GM21723 (cell line): ENCODE measurements around the gene PCDH17.

Experiments
- ATAC-seq: cut with Tn5 transposase; IDR thresholded peaks from one replicate; pipeline ENCODE4 v1.9.1; 2021; ENCODE audit warnings: mild to moderate bottlenecking, moderate library complexity; ENCODE audit not compliant: unreplicated experiment

Gene PCDH17

DNA sequence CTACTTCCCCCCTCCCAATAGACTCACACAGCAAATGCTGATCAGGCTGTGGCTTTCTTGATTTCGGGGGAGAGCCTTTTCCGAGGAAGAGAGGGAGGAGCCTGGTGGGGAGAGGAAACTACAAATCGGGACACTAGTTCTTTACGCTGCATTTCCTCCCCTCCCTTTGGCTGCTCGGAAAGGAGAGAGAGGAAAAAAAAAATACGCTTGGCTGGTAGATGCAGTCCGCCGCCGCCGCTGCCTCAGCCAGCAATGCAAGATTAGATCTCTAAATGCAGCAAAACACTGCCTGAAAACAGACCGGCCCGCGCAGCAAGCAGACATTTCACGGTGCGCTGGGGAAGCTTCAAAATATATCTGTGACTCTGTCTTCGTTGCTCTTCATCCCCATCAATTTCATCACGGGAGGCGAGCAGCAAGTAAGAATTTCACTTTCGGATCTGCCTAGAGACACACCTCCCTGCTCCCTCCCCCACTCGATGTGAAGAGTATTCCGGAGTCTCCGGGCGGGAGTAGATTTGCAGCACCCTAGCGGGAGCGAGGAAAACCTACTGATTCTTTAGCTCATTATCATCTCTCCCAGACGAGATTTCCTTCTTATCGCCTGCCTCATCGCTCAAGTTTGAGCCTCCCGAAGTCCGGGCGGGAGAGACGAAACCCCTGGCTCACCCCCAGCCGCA is at the start of gene PCDH17:
TSS of gene PCDH17 (plus strand) at position 149 of the 680 bp plus-strand sequence. CDS start 803 bp downstream, outside the sequence.
- no peak for ATAC-seq

DNA sequence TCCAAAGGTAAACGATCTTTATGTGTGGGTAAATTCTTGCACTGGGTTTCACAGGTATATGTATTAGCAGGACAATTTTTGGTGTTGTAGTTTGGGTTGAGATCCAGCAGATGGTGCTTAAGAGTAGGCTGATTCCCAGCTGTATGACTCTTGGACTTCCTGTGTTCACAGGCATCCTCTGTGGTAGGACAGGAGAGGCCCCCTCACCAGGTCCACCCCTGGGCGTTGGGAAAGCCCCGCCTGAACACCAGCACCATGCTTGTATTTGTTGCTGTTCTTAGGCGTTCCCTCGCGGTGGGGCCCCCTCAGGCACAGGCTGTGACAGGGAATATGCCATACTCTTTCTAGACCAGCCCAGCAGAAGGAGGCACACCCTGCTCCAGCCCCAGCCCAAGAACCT is 49.5 kb upstream of the PCDH17 start:
- ATAC-seq = no peak

- ATAC-seq = no peak
Observed at GRCh38 chr13:57583529-57583928, 48.0 kb upstream of the PCDH17 start.

DNA sequence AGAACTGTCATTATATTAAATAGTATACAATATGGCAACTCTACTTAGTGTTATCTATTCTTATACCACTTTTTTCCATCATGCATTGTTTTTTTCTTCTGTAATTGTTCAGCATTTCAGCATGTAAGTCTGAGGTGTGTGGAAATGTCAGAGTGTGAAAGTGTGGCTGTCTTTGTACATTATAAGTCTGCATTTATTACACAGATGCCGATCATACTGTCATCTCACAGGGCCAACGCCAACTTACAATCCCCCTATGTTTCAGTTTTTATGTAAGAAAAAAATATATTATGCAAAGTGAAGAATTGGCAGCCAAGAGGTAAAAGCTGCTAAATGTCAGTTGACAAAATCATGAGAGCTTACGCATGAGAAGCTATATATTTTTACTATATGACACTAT is 42.9 kb upstream of the PCDH17 start:
- ATAC-seq = no peak

GRCh38 chr13:57595775-57596174 is 35.8 kb upstream of the PCDH17 start:
- no peak for ATAC-seq

DNA sequence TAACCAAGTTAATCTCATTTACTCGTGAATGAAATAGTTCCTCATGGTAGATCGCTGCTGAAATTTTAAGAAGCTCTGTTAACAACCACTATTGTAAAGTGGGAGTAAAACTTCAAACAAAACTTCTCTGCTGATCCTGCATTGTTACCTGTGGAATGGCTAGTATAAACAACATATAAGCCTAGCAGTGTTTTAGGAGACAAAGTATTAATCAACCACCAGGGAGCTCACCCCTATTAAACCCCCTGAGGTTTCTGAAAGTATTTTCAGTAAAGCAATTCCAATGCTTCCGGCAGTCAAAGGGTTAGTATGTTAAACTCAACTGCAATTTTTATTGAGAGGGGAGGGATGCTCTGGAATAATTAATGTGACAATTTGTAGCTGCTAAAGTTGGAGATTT is 30.0 kb upstream of the PCDH17 start:
- no peak for ATAC-seq

GRCh38 chr13:57604442-57604841 is 27.1 kb upstream of the PCDH17 start:
- no peak for ATAC-seq

- ATAC-seq = no peak
Observed at GRCh38 chr13:57611969-57612368, 19.6 kb upstream of the PCDH17 start.

DNA sequence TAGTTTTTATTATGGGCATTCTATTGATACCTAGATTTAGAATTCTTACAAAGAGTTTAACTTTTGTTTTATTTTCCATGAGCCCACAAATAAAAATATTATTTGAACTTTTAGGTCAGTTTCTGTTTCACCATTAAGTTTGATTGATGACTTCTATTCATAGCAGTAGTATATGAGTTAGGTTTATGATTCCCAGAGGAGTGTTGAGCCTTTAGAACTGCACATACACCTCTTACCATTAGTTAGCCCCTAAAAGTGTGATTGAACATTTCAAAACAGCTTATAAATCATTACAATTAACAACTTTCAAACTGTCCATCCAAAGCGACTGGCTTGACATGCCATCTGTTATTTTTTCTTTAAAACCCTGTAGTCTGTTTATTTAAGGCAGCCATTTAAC is 19.0 kb upstream of the PCDH17 start:
- ATAC-seq = no peak

DNA sequence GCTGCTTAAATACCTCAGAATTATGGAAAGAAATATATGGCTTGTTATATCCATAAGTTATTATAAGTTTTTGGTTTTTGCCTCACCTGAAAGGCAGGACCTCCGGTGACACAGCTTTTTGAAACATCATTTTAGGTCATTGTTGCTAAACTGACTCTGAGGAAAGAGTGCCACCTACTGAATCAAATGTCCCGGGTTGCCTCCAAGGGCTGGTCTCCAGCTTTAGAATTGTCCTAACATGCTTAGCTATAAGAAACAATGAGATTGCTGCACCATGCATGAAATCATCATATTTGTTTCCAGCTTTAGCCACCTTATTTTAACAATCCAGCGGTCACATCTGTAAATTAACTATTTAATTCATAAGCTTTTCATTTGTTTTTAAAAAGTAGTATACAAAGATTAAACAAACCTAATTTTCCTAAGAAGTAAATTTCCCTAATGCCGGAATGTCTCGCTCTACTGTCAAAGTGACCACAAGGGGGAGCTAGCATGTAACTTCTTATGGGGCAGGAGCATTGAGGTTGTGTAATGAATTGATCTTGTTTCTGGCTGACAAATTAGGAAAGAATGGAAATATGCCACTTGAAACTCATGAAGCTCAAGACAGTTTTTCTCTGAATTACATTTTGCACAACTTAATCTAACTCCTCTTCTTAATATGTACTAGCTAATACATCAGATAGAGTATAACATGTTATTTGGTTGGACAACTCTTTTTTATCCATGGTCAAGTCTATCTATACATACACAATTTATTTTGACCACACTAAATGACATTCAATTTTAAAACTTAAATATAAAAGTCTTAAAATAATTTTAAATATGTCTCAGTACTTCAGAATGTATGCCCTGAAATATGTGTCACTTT is 6.7 kb upstream of the PCDH17 start:
- peak; percentile 66 for ATAC-seq

DNA sequence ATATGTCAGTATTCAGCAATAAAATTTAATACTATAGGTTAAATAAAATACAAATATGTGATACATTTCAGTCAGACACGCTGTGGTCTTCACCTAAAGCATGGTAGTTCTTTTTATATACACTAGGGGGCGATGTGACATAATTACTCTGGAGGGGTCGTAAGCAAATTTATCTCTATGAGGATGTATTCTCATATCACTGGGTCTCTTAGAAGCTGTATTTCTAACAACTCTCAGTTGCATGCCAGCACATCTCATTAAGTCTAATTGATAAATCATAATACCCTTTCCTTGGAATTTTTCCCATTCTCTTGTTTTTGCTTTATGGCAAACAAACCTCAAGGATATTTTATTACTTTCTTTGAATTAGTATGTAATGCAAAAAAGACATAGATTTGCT is 3.9 kb upstream of the PCDH17 start:
- no peak for ATAC-seq

- no peak for ATAC-seq
Observed at GRCh38 chr13:57629391-57629804, 2.1 kb upstream of the PCDH17 start.

DNA sequence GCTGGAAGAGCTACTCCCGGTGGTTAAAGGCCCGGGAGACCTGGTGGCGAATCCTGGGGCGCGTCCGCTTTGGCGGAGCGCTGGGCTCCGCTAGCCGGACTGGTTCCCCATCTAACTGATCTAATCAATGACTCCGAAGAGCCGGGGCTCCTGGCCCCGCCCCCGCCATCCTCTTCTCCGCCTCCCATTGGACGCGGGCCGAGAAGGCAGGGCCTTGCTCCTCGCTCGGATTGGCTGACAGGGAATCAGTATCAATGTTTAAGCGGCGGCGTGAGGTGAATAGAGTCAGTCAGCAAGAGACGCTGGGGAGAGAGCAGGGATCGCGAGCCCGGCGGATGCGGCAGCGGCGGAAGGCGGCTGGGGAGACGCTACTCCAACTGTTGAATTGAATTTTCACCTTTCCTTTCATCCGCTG is 1.7 kb upstream of the PCDH17 start:
- ATAC-seq = no peak

- ATAC-seq = no peak
Observed at GRCh38 chr13:57630661-57631595, 616 bp upstream of the PCDH17 start.

GRCh38 chr13:57632276-57633140 is 964 bp downstream of the PCDH17 start:
- ATAC-seq = no peak

DNA sequence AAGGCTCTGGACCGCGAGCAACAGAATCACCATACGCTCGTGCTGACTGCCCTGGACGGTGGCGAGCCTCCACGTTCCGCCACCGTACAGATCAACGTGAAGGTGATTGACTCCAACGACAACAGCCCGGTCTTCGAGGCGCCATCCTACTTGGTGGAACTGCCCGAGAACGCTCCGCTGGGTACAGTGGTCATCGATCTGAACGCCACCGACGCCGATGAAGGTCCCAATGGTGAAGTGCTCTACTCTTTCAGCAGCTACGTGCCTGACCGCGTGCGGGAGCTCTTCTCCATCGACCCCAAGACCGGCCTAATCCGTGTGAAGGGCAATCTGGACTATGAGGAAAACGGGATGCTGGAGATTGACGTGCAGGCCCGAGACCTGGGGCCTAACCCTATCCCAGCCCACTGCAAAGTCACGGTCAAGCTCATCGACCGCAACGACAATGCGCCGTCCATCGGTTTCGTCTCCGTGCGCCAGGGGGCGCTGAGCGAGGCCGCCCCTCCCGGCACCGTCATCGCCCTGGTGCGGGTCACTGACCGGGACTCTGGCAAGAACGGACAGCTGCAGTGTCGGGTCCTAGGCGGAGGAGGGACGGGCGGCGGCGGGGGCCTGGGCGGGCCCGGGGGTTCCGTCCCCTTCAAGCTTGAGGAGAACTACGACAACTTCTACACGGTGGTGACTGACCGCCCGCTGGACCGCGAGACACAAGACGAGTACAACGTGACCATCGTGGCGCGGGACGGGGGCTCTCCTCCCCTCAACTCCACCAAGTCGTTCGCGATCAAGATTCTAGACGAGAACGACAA is 1.8 kb downstream of the PCDH17 start:
- no peak for ATAC-seq

GRCh38 chr13:57633950-57634838 is 2.6 kb downstream of the PCDH17 start:
- ATAC-seq = no peak

- no peak for ATAC-seq
Observed at GRCh38 chr13:57634839-57635165, 3.3 kb downstream of the PCDH17 start.
